Kidney capillary endothelial cell (primary cell): ENCODE data around the gene NEU4.

ENCODE experiments used
- DNase-seq: peaks from one replicate; pipeline ENCODE4 v3.0.0-alpha.2; 2018; ENCODE audit warnings: low spot score

NEU4 gene

DNA sequence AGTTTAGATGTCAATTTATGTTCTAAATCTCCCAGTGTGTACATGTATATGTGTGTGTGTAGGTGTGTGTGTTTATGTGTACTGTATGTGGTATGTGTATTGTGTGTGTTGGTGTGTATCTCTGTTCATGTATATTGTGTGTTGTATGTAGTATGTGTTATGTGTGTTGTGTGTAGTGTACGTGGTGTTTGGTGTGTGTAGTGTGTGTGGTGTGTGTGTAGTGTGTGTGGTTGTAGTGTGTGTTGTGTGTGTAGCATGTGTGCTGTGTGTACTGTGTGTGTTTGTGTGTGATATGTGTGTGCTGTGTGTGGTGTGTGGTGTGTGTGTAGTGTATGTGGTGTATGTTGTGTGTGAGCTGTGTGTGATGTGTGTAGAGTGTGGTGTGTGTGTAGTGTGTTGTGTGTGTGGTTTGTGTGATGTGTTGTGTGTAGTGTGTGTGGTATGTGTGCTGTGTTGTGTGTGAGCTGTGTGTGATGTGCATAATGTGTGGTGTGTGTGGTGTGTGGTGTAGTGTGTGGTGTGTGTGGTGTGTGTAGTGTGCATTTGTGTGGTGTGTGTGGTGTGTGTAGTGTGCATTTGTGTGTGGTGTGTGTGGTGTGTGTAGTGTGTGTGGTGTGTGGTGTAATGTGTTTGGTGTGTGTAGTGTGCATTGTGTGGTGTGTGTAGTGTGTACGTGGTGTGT lies 55.3 kb downstream of the NEU4 start:
- no peak for DNase-seq

DNA sequence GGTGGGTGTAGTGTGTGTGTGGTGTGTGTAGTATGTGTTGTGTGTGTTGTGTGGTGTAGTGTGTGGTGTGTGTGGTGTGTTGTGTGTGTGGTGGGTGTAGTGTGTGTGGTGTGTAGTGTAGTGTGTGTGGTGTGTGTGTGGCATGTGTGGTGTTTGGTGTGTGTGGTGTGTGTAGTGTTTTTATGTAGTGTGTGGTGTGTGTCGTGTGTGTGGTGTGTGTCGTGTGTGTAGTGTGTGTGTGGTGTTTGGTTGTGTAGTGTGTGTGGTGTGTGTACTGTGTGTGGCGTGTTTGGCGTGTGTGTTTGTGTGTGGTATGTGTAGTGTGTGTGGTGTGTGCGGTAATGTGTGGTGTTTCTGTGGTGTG lies 55.8 kb downstream of the NEU4 start:
- DNase-seq, result no peak

- DNase-seq, result no peak
Observed at GRCh38 chr2:241865416-241865956, 56.5 kb downstream of the NEU4 start.

DNA sequence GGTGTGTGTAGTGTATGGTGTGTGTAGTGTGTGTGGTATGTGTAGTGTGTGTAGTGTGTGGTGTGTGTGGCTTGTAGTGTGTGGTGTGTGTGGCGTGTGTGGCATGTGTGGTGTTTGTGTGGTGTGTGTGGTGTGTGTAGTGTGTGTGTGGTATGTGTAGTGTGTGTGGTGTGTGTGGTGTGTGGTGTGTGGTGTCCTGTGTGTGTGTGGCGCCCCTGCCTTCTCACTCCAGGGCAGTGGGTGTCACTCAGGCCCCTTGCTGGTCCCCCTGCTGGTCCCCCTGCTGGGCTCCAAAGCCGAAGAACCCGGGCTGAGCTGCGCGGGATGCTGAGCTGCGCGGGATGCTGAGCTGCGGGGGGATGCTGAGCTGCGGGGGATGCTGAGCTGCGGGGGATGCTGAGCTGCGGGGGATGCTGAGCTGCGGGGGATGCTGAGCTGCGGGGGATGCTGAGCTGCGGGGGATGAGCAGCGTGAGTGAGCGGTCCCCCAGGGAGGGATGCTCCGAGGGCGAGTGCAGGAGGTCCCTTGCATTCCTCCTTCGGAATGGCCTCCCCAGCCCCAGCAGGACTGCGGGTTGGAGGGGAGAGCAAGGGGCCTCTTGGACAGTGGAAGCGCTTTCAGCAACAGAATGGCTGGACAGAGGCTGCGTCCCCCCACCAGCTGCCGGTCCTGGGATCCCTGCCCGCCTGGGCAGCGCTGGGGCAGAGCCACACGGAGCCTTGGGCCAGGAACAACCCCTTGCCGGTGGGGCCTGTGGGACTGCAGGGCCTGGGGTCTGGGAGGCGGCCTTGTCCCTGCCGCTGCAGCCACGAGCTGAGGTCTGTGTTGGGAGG lies 57.2 kb downstream of the NEU4 start:
- no peak for DNase-seq
